Endothelial cell of umbilical vein (primary cell): Measurements from ENCODE around the gene SNX19. TPM values are rescaled to one million over a fixed set of nuclear protein-coding genes. Genes with fewer than 3 reads are reported as not detected.

Experiments used
- BruUV-seq: library from RNA; stranded (reverse); fragments of 400-500 nt; replicated peaks from 2 replicates; lab custom pipeline; 2021; lab: Mats Ljungman, UMichigan
- CTCF ChIA-PET: fragments of 300-600, 350-600 bp; sonication (Branson Sonifier 250); formaldehyde crosslinking; loops from one replicate; lab custom pipeline; 2021; ENCODE audit warnings: antibody characterized with exemption, inconsistent platforms; lab: Charles Lee
- POLR2A ChIA-PET: fragments of 300-600, 350-600 bp; sonication (Branson Sonifier 250); formaldehyde crosslinking; loops from one replicate; lab custom pipeline; 2021; ENCODE audit warnings: antibody characterized with exemption, inconsistent platforms; lab: Charles Lee
- DNase-seq: peaks from one replicate; pipeline ENCODE4 v3.0.0-alpha.2; 2011; ENCODE audit warnings: low read depth, low spot score
- FAIRE-seq: peaks from 2 replicates; lab custom pipeline; 2011; peaks lifted over from hg19 to GRCh38; lab: Jason Lieb, UNC
- H2AFZ ChIP-seq: 2 replicates; pipeline ENCODE4 v1.6.0; 2012; ENCODE audit warnings: low read depth, low read length, control low read depth, inconsistent platforms
- H3K27ac ChIP-seq: 2 replicates; pipeline ENCODE4 v1.5.1; 2011; ENCODE audit warnings: low read depth, mild to moderate bottlenecking, control low read depth, low read length, moderate library complexity; ENCODE audit not compliant: insufficient read depth
- H3K27me3 ChIP-seq, 2 experiments: 2 replicates each; pipeline versions ENCODE4 v1.6.0 to v1.6.1; 2011; ENCODE audit warnings: low read length in 2 of 2, mixed read lengths in 1 of 2; ENCODE audit not compliant: control insufficient read depth in 2 of 2, insufficient read depth in 2 of 2
- H3K36me3 ChIP-seq, 2 experiments: 2 replicates in 1 of 2; 3 replicates in 1 of 2; pipeline ENCODE4 v1.5.1; 2011; ENCODE audit warnings: low read length in 2 of 2, mild to moderate bottlenecking in 1 of 2, moderate library complexity in 1 of 2; ENCODE audit not compliant: control insufficient read depth in 2 of 2, insufficient read depth in 2 of 2; ENCODE audit errors: extremely low read depth in 1 of 2
- H3K4me1 ChIP-seq: 3 replicates; pipeline ENCODE4 v1.5.1; 2011; ENCODE audit warnings: mild to moderate bottlenecking, low read length; ENCODE audit not compliant: control insufficient read depth, insufficient read depth; ENCODE audit errors: extremely low read depth
- H3K4me2 ChIP-seq: 2 replicates; pipeline ENCODE4 v1.6.1; 2011; ENCODE audit warnings: low read length, control low read depth, mixed read lengths; ENCODE audit not compliant: insufficient read depth
- H3K4me3 ChIP-seq, 3 experiments: fragments of 200-600 bp in 1 of 3; sonication (generic), shearing (Covaris generic) in 1 of 3; replicated peaks in 1 of 3; 2 replicates each; pipeline ENCODE4 v1.5.1; 2011 to 2016; ENCODE audit warnings: control low read depth in 3 of 3, low read length in 3 of 3, mild to moderate bottlenecking in 2 of 3, inconsistent platforms in 1 of 3, low read depth in 1 of 3, moderate library complexity in 1 of 3; ENCODE audit not compliant: insufficient read depth in 1 of 3
- H3K79me2 ChIP-seq: 2 replicates; pipeline ENCODE4 v1.6.0; 2012; ENCODE audit warnings: low read length, inconsistent platforms; ENCODE audit not compliant: control insufficient read depth, insufficient read depth
- H3K9ac ChIP-seq: replicated peaks from 2 replicates; pipeline ENCODE3; 2011; ENCODE audit warnings: low read length, control low read depth; ENCODE audit not compliant: insufficient read depth; ENCODE audit errors: extremely low read depth
- H3K9me1 ChIP-seq: replicated peaks from 3 replicates; pipeline ENCODE4 v1.6.0; 2011; ENCODE audit warnings: mild to moderate bottlenecking, low read length; ENCODE audit not compliant: control insufficient read depth, insufficient read depth; ENCODE audit errors: extremely low read depth
- H3K9me3 ChIP-seq: replicated peaks from 2 replicates; pipeline ENCODE4 v1.5.1; 2012; ENCODE audit warnings: low read length, inconsistent platforms; ENCODE audit not compliant: control insufficient read depth, insufficient read depth
- H4K20me1 ChIP-seq: replicated peaks from 2 replicates; pipeline ENCODE3; 2011; ENCODE audit warnings: mild to moderate bottlenecking, low read length; ENCODE audit not compliant: control insufficient read depth, insufficient read depth; ENCODE audit errors: extremely low read depth
- GATA2 ChIP-seq: IDR thresholded peaks from 2 replicates; pipeline ENCODE4 v1.7.0; 2011; ENCODE audit warnings: low read depth, mild to moderate bottlenecking, moderate library complexity, mixed read lengths, low read length; ENCODE audit not compliant: insufficient read length, insufficient read depth
- JUN ChIP-seq: IDR thresholded peaks from 2 replicates; pipeline ENCODE4 v1.6.1; 2011; ENCODE audit warnings: borderline replicate concordance, low read depth; ENCODE audit not compliant: insufficient read length, insufficient read depth
- POLR2A ChIP-seq: IDR thresholded peaks from 2 replicates; pipeline ENCODE4 v1.6.1; 2012; ENCODE audit warnings: low read depth, mild to moderate bottlenecking, control low read depth, low read length
- POLR2AphosphoS5 ChIP-seq: IDR thresholded peaks from 2 replicates; pipeline ENCODE4 v1.6.1; 2012; ENCODE audit warnings: low read depth, mild to moderate bottlenecking, control low read depth, low read length, moderate library complexity; ENCODE audit not compliant: insufficient read depth
- dilution Hi-C: fragments of 300-500 bp; cut with MboI; formaldehyde crosslinking; loops from one replicate; pipeline ENCODE4 v1.15.0; 2019; ENCODE audit warnings: low sequenced_read_pairs; ENCODE audit not compliant: extremely low pct_ligation_motif_present
- intact Hi-C: fragments of 100-400 bp; cut with micrococcal nuclease; formaldehyde crosslinking; loops from one replicate; pipeline ENCODE4 v1.10.0; 2022
- polyA plus RNA-seq, 4 experiments: library from polyadenylated mRNA; depleted of rRNA in 3 of 4; stranded (reverse) in 3 of 4; unstranded in 1 of 4; fragments of >200 nt; gene quantifications; 2 replicates each; pipeline versions ENCODE4 v1.2.1 to v1.2.3, GENCODE V29; 2011 to 2012; ENCODE audit warnings: missing spikeins in 1 of 4
- total RNA-seq: library from RNA; stranded (reverse); gene quantifications from 2 replicates; pipeline ENCODE4 v1.2.3, GENCODE V29; 2021
- TF ChIP-seq, protein P1 (sequence below), 2 donors: IDR thresholded peaks; 1 replicate in 1 of 2; 2 replicates in 1 of 2; pipeline ENCODE4 v1.5.1; 2011; ENCODE audit warnings: low read length in 2 of 2, mild to moderate bottlenecking in 2 of 2, moderate library complexity in 2 of 2, control low read depth in 1 of 2, inconsistent platforms in 1 of 2, low read depth in 1 of 2; ENCODE audit not compliant: insufficient read depth in 1 of 2; ENCODE audit errors: extremely low read depth in 1 of 2
- TF ChIP-seq, protein P2 (sequence below): IDR thresholded peaks from 2 replicates; pipeline ENCODE4 v1.6.1; 2011; ENCODE audit not compliant: insufficient read depth, insufficient read length

The SNX19 gene
- total and polyA plus RNA-seq, 2 donors (not counting 3 experiments of a cell fraction or from before 2014, with no cell fraction given): 37.4 to 49.8 TPM

DNA sequence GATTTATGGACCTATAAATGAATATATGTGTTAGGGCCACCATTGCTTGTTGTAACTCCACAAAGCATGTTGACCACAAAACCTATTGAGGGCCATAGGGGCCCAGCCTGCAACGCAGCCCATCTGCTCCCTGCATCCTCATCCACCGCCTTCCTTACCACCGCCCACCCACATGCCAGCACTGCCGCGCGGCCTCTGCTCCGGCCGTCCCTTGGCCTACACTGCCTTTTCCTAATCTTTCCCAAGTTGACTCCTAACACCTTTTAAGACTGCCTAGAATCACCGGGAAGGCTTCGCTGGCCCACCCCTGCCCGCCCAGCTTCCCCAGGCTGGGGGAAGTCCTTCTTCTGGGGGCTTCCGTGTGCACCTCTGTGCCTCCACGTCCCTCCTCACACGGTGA lies 55.0 kb downstream of the SNX19 start:
- TF ChIP-seq GATA2: no peak
- no peak for TF ChIP-seq POLR2AphosphoS5
- TF ChIP-seq, protein P1, sequence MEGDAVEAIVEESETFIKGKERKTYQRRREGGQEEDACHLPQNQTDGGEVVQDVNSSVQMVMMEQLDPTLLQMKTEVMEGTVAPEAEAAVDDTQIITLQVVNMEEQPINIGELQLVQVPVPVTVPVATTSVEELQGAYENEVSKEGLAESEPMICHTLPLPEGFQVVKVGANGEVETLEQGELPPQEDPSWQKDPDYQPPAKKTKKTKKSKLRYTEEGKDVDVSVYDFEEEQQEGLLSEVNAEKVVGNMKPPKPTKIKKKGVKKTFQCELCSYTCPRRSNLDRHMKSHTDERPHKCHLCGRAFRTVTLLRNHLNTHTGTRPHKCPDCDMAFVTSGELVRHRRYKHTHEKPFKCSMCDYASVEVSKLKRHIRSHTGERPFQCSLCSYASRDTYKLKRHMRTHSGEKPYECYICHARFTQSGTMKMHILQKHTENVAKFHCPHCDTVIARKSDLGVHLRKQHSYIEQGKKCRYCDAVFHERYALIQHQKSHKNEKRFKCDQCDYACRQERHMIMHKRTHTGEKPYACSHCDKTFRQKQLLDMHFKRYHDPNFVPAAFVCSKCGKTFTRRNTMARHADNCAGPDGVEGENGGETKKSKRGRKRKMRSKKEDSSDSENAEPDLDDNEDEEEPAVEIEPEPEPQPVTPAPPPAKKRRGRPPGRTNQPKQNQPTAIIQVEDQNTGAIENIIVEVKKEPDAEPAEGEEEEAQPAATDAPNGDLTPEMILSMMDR (IDR thresholded peaks at IDR 0.05; ENCODE audit: extremely low read depth in 1 of 2, insufficient read depth in 1 of 2, low read depth in 1 of 2, low read length in 2 of 2): no peak
- TF ChIP-seq, protein P2, sequence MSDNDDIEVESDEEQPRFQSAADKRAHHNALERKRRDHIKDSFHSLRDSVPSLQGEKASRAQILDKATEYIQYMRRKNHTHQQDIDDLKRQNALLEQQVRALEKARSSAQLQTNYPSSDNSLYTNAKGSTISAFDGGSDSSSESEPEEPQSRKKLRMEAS: no peak
- TF ChIP-seq JUN: no peak
- no peak for TF ChIP-seq POLR2A
- Histone ChIP-seq H3K36me3 (no peaks in the 10 kb centered on the region), H3K4me2 (no peak overlapping the region), H3K4me3 (no peak overlapping the region), H2AFZ (no peak overlapping the region), H3K4me1 (no peaks in the 10 kb centered on the region), H3K9me3 (no peaks in the 10 kb centered on the region), H3K27me3 (no peaks in the 10 kb centered on the region), H4K20me1 (no peaks in the 10 kb centered on the region), H3K79me2 (no peaks in the 10 kb centered on the region), H3K9ac (no peak overlapping the region), H3K27ac (no peak overlapping the region), H3K9me1 (no peaks in the 10 kb centered on the region)
- CTCF ChIA-PET: interaction anchor here (1.2 to 8.9 kb wide), 8 partner anchors 9 to 649 kb away, joined by 3 to 464 read pairs (median 12); partner anchors contain the start of genes ADAMTS8 and SNX19
- dilution Hi-C loops: loop anchor here (25.0 kb wide), 1 partner anchor 424 kb away; the partner anchor contains the start of genes ADAMTS15 and ADAMTS8
- no peak for FAIRE-seq
- intact Hi-C loops: loop anchor here (5.0 kb wide), 1 partner anchor 379 kb away; no protein-coding TSS in a partner anchor
- POLR2A ChIA-PET: no interaction called here
- no TSS peak for BruUV-seq
- DNase-seq: no peak
